Measurements from ENCODE around the gene RPE65. TPM values are rescaled to one million over a fixed set of nuclear protein-coding genes. Genes with fewer than 3 reads are reported as not detected.

Gene RPE65
- under 1 TPM in 1 of 2 donors, not detected in 1; 0.09 TPM for total RNA-seq
- polyA plus RNA-seq = under 1 TPM in 1 of 2 donors, not detected in 1; 0.01 TPM
- long read RNA-seq, donor 1, partial matches to known transcripts = 0 of 1 reads
- long read RNA-seq, donor 1, other reads (novel, unspliced or antisense) = 0 of 1 reads
- long read RNA-seq, donor 2 = 0 reads
- long read RNA-seq, donor 3 = 0 reads
- long read RNA-seq, donor 4 = 0 reads
- long read RNA-seq, donor 5 = 0 reads

GRCh38 chr1:68449901-68450300, at the start of gene RPE65:
TSS of gene RPE65 (minus strand) at chr1:68449954. CDS start at chr1:68449905, 49 bp downstream.
- whole genome bisulfite sequencing, 2 donors = 48 to 83% methylated on average over 1 of the region's 1 CpG
- Histone ChIP-seq H3K27me3 (ENCODE audit: control insufficient read depth in 3 of 3, insufficient read depth in 3 of 3, low read length in 2 of 3) (no peaks in the 10 kb centered on the region), H3K27ac (ENCODE audit: low read depth in 1 of 2, low read length in 1 of 2) (no peak within 1 kb of the TSS), H3K4me3 (no peak within 1 kb of the TSS), H3K4me1 (ENCODE audit: control insufficient read depth in 5 of 5, insufficient read depth in 5 of 5, low read length in 5 of 5) (peaks cover 0 to 2% (median 0%) of the 10 kb centered on the region in 5 donors), H3K36me3 (ENCODE audit: control insufficient read depth in 4 of 4, insufficient read depth in 4 of 4, low read length in 4 of 4) (no peaks in the 10 kb centered on the region), H3K9ac (ENCODE audit: insufficient read depth in 1 of 2, low read length in 2 of 2) (no peak within 1 kb of the TSS), H3K9me3 (ENCODE audit: control insufficient read depth in 4 of 4, insufficient read depth in 3 of 4, low read length in 3 of 4) (no peaks in the 10 kb centered on the region)
- ATAC-seq (ENCODE audit: insufficient read depth, low FRiP score) (no peak), DNase-seq (peak; percentile 44 to 64 (median 61))
- no peak for TF ChIP-seq CTCF (IDR thresholded peaks at IDR 0.05; ENCODE audit: control extremely low read depth, extremely low read depth)

- Histone ChIP-seq H3K4me1 (ENCODE audit: control insufficient read depth in 5 of 5, insufficient read depth in 5 of 5, low read length in 5 of 5) (peaks cover 0 to 22% (median 9%) of the 10 kb centered on the region in 5 donors), H3K9me3 (ENCODE audit: control insufficient read depth in 4 of 4, insufficient read depth in 3 of 4, low read length in 3 of 4) (no peaks in the 10 kb centered on the region), H3K27ac (ENCODE audit: low read depth in 1 of 2, low read length in 1 of 2) (no peak overlapping the region), H3K36me3 (ENCODE audit: control insufficient read depth in 4 of 4, insufficient read depth in 4 of 4, low read length in 4 of 4) (no peaks in the 10 kb centered on the region), H3K4me3 (peak overlapping the region; percentile 58), H3K27me3 (ENCODE audit: control insufficient read depth in 3 of 3, insufficient read depth in 3 of 3, low read length in 2 of 3) (no peaks in the 10 kb centered on the region), H3K9ac (ENCODE audit: insufficient read depth in 1 of 2, low read length in 2 of 2) (peak overlapping the region in 1 of 2 donors; percentile 63)
- 7% methylated on average over 3 of the region's 3 CpGs for WGBS, 2 donors
- no peak for ATAC-seq (ENCODE audit: insufficient read depth, low FRiP score)
- no peak for DNase-seq
- TF ChIP-seq CTCF (IDR thresholded peaks at IDR 0.05; ENCODE audit: control extremely low read depth, extremely low read depth) = no peak
Observed at GRCh38 chr1:68497358-68497698, 47.6 kb upstream of the RPE65 start.

GRCh38 chr1:68496680-68497357, 47.1 kb upstream of the RPE65 start, which contains the start of gene DEPDC1:
TSS of gene DEPDC1 (minus strand) at chr1:68497082. CDS start at chr1:68496999, 83 bp downstream.
- Histone ChIP-seq H3K9ac (ENCODE audit: insufficient read depth in 1 of 2, low read length in 2 of 2) (peak within 1 kb of the TSS; percentile 85 to 92), H3K27me3 (ENCODE audit: control insufficient read depth in 3 of 3, insufficient read depth in 3 of 3, low read length in 2 of 3) (no peaks in the 10 kb centered on the region), H3K9me3 (ENCODE audit: control insufficient read depth in 4 of 4, insufficient read depth in 3 of 4, low read length in 3 of 4) (no peaks in the 10 kb centered on the region), H3K4me3 (peak within 1 kb of the TSS; percentile 58), H3K36me3 (ENCODE audit: control insufficient read depth in 4 of 4, insufficient read depth in 4 of 4, low read length in 4 of 4) (no peaks in the 10 kb centered on the region), H3K27ac (ENCODE audit: low read depth in 1 of 2, low read length in 1 of 2) (no peak within 1 kb of the TSS), H3K4me1 (ENCODE audit: control insufficient read depth in 5 of 5, insufficient read depth in 5 of 5, low read length in 5 of 5) (peaks cover 0 to 22% (median 9%) of the 10 kb centered on the region in 5 donors)
- ATAC-seq (ENCODE audit: insufficient read depth, low FRiP score) = peak; percentile 100
- peak; percentile 97 to 98 (median 98) for DNase-seq
- 0 to 1% methylated on average over 56 to 64 of the region's 64 CpGs for WGBS, 2 donors
- TF ChIP-seq CTCF (IDR thresholded peaks at IDR 0.05; ENCODE audit: control extremely low read depth, extremely low read depth) = no peak
